OCI-LY7 (cell line): ENCODE results near the gene FANCE. TPM values are rescaled to one million over a fixed set of nuclear protein-coding genes. Genes with fewer than 3 reads are reported as not detected.

Experiments
- BruUV-seq: library from RNA; stranded (reverse); fragments of 400-500 nt; replicated peaks from 2 replicates; lab custom pipeline; 2021; lab: Mats Ljungman, UMichigan
- CTCF ChIA-PET: fragments of 300-600 bp; sonication (Branson Sonifier 250); formaldehyde crosslinking; loops from one replicate; lab custom pipeline; 2022; ENCODE audit warnings: antibody characterized with exemption; ENCODE audit not compliant: unreplicated experiment; lab: Charles Lee
- POLR2A ChIA-PET: fragments of 300-600 bp; sonication (Branson Sonifier 250); formaldehyde crosslinking; loops from one replicate; lab custom pipeline; 2022; ENCODE audit warnings: antibody characterized with exemption; lab: Charles Lee
- DNase-seq: peaks from one replicate; pipeline ENCODE4 v3.0.0-alpha.2; 2015; ENCODE audit warnings: low spot score
- H2AFZ ChIP-seq: fragments of 200-600 bp; sonication (generic), shearing (Covaris generic); 2 replicates; pipeline ENCODE4 v1.6.1; 2014; ENCODE audit warnings: mild to moderate bottlenecking, antibody characterized with exemption, low read length, moderate library complexity
- H3K27ac ChIP-seq: fragments of 200-600 bp; sonication (generic); 2 replicates; pipeline ENCODE4 v1.5.1; 2014; ENCODE audit warnings: mixed run types, low read depth, mild to moderate bottlenecking, moderate library complexity, low read length, inconsistent platforms; ENCODE audit not compliant: poor library complexity, severe bottlenecking
- H3K36me3 ChIP-seq: fragments of 200-600 bp; sonication (generic); 2 replicates; pipeline ENCODE4 v1.6.1; 2014; ENCODE audit warnings: mild to moderate bottlenecking, antibody characterized with exemption, low read length, moderate library complexity, mixed read lengths; ENCODE audit not compliant: insufficient read depth
- H3K4me1 ChIP-seq: fragments of 200-600 bp; sonication (generic); 2 replicates; pipeline ENCODE4 v1.5.1; 2014; ENCODE audit warnings: mild to moderate bottlenecking, low read length; ENCODE audit not compliant: insufficient read depth, poor library complexity, severe bottlenecking
- H3K4me2 ChIP-seq: fragments of 200-600 bp; sonication (generic); 2 replicates; pipeline ENCODE4 v1.6.1; 2014; ENCODE audit warnings: mild to moderate bottlenecking, low read length
- H3K4me3 ChIP-seq: fragments of 200-600 bp; sonication (generic); 2 replicates; pipeline ENCODE4 v1.5.1; 2014; ENCODE audit warnings: mild to moderate bottlenecking, low read depth, low read length; ENCODE audit not compliant: poor library complexity, severe bottlenecking
- H3K79me2 ChIP-seq: fragments of 200-600 bp; sonication (generic); 2 replicates; pipeline ENCODE4 v1.6.1; 2016; ENCODE audit warnings: low read depth, mild to moderate bottlenecking, low read length, moderate library complexity, mixed read lengths; ENCODE audit not compliant: insufficient read depth
- H3K9me2 ChIP-seq: fragments of 200-600 bp; sonication (generic); 2 replicates; pipeline ENCODE4 v1.6.1; 2016; ENCODE audit warnings: mild to moderate bottlenecking, low read length, mixed read lengths; ENCODE audit not compliant: insufficient read depth
- H3K9me3 ChIP-seq: fragments of 200-600 bp; sonication (generic); 2 replicates; pipeline ENCODE4 v1.6.1; 2014; ENCODE audit warnings: mild to moderate bottlenecking, mixed run types, low read length, mixed read lengths
- H4K20me1 ChIP-seq: fragments of 200-600 bp; sonication (generic); 2 replicates; pipeline ENCODE4 v1.6.1; 2014; ENCODE audit warnings: mild to moderate bottlenecking, antibody characterized with exemption, low read length, moderate library complexity, mixed read lengths; ENCODE audit not compliant: insufficient read depth
- EZH2phosphoT487 ChIP-seq: fragments of 200-600 bp; sonication (generic); IDR thresholded peaks from 2 replicates; pipeline ENCODE4 v1.6.1; 2018; ENCODE audit warnings: low read depth, borderline replicate concordance, mild to moderate bottlenecking, mixed run types, antibody characterized with exemption, low read length, moderate library complexity, mixed read lengths
- intact Hi-C: fragments of 100-400 bp; cut with micrococcal nuclease; formaldehyde crosslinking; loops from one replicate; pipeline ENCODE4 v1.10.0; 2022; ENCODE audit not compliant: unreplicated experiment
- total RNA-seq, 2 experiments: library from RNA; depleted of rRNA in 1 of 2; stranded (reverse); fragments of >200 nt in 1 of 2; shearing (Covaris generic) in 1 of 2; gene quantifications; 2 replicates each; pipeline ENCODE4 v1.2.3, GENCODE V29; 2014 to 2022
- TF ChIP-seq, protein P1 (sequence below): fragments of 200-600 bp; sonication (generic); conservative IDR thresholded peaks from 2 replicates; pipeline ENCODE4 v1.5.1; 2014; ENCODE audit warnings: mild to moderate bottlenecking, antibody characterized with exemption, low read length, moderate library complexity, mixed read lengths

The FANCE gene
- total RNA-seq, 2 experiments from 2014 or later, result 14.4 to 17.4 TPM

DNA sequence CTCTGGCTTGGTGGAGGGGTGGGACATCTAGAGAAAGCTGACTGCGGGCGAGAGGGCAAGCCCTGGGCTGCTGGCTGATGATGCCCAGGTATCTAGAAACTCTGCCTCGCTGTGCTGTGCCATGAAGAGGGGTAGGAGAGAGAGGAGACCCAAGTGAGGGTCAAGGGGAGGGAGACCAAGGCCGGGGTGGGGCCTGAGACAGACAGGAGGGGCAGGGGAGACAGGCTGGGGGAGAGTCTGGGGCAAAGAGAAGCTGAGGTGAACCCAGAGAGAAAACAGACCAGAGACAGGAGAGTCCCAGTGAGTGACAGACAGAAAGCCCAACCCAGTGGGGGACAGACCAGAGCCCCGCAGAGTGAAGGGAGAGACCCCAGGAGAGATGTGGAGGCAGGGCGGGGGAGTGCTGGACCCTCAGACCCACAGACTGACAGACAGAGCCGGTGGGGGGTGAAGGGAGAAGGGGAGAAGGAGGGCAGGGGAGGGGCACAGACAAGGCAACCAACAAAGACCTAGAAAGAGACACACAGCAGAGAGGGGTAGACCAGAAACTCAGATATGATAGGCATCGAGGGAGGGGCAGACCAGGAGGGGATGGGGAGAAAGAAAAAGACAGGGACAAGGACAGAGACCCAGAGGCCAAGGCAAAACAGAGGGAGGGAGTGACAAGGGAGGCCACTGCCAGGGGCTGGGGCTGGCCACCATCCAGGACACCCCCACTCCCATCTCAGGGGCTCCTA, 38.9 kb downstream of the FANCE start:
- no TSS peak for BruUV-seq

DNA sequence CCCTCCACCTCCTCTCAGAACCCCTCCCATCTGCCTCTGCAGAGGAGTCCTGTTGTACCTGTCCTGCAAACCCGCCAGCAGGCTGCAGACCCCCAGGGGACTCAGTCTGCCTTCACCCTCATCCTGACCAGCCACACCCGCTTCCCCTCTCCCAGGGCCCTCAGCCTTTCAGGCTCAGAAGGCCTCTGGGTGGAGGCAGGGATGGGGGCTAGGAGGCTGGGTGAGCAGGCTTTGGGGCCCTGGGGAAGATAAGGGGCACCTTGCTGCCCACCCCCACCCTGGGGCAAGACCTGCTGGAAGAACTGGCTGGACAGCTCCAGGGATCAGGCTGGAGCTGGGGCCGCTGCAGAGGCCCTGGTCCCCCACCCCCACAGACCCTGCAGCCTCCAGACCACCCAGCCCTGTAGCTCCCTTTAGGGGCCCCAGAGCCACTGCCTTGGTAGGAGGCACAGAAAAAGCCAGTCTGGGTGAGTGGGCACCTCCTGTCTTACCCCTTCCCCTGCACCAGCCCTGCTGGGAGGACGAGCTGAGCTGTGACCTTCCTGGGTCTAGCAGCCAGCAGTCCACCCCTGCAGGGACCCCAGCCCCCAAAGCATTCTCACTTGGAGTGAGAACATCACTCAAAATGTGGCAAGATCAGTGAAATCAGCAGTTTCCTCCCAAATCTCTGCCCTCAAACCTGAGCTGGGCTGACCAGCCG, 39.6 kb downstream of the FANCE start:
- peaks cover 6% of the 10 kb centered on the region for H3K4me1 ChIP-seq
- TF ChIP-seq EZH2phosphoT487, result no peak
- TF ChIP-seq, protein P1, sequence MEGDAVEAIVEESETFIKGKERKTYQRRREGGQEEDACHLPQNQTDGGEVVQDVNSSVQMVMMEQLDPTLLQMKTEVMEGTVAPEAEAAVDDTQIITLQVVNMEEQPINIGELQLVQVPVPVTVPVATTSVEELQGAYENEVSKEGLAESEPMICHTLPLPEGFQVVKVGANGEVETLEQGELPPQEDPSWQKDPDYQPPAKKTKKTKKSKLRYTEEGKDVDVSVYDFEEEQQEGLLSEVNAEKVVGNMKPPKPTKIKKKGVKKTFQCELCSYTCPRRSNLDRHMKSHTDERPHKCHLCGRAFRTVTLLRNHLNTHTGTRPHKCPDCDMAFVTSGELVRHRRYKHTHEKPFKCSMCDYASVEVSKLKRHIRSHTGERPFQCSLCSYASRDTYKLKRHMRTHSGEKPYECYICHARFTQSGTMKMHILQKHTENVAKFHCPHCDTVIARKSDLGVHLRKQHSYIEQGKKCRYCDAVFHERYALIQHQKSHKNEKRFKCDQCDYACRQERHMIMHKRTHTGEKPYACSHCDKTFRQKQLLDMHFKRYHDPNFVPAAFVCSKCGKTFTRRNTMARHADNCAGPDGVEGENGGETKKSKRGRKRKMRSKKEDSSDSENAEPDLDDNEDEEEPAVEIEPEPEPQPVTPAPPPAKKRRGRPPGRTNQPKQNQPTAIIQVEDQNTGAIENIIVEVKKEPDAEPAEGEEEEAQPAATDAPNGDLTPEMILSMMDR, result no peak
- H3K27ac ChIP-seq, result no peak overlapping the region
- H3K9me2 ChIP-seq, result no peaks in the 10 kb centered on the region
- CTCF ChIA-PET, result no interaction called here
- BruUV-seq, result no TSS peak
- no peak for DNase-seq
- POLR2A ChIA-PET, result interaction anchor here (0.5 kb wide), 1 partner anchor 18 kb away, joined by 3 read pairs; no protein-coding TSS in a partner anchor
- no peak overlapping the region for H3K4me2 ChIP-seq
- H3K79me2 ChIP-seq, result no peaks in the 10 kb centered on the region
- intact Hi-C loops, result no loop called here
- no peaks in the 10 kb centered on the region for H3K36me3 ChIP-seq
- no peaks in the 10 kb centered on the region for H3K9me3 ChIP-seq
- H3K4me3 ChIP-seq, result no peak overlapping the region
- no peaks in the 10 kb centered on the region for H4K20me1 ChIP-seq
- H2AFZ ChIP-seq, result no peak overlapping the region

More for the DNA sequence above, 38.9 kb downstream of the FANCE start:
- no peak overlapping the region for H2AFZ ChIP-seq
- CTCF ChIA-PET, result no interaction called here
- intact Hi-C loops, result no loop called here
- H3K27ac ChIP-seq, result no peak overlapping the region
- no peak overlapping the region for H3K4me2 ChIP-seq
- DNase-seq, result no peak
- POLR2A ChIA-PET, result no interaction called here
- no peaks in the 10 kb centered on the region for H3K9me3 ChIP-seq
- no peaks in the 10 kb centered on the region for H4K20me1 ChIP-seq
- no peaks in the 10 kb centered on the region for H3K36me3 ChIP-seq
- H3K4me3 ChIP-seq, result no peak overlapping the region
- H3K79me2 ChIP-seq, result no peaks in the 10 kb centered on the region
- peaks cover 6% of the 10 kb centered on the region for H3K4me1 ChIP-seq
- H3K9me2 ChIP-seq, result no peaks in the 10 kb centered on the region
- TF ChIP-seq, protein P1, result no peak
- TF ChIP-seq EZH2phosphoT487, result no peak
